HG03354 (cell line): ENCODE measurements around the gene RAB1A.

Source experiments
- ATAC-seq: cut with Tn5 transposase; IDR thresholded peaks from one replicate; pipeline ENCODE4 v1.9.1; 2021; ENCODE audit warnings: mild to moderate bottlenecking; ENCODE audit not compliant: unreplicated experiment, poor library complexity, severe bottlenecking

Gene RAB1A

DNA sequence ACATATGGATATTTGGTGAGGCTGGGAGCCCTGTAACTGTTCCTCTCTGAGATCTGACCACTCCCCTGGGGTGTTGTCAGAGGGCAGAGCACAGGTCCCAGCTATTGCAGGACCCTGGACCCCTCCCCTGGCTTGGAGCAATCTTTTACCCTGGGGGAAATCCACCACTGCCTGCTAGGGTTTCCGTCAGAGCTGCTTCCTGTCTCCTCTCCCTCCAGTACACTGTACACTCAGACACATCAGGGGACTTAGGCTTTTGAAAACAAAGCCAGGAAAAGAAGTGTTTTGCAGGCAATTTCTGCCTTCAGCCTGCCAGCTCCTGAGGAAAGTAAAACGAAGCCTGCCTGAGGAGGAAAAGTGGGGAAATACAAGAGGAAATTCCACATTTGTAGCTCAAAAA, 86.9 kb downstream of the RAB1A start:
- no peak for ATAC-seq

DNA sequence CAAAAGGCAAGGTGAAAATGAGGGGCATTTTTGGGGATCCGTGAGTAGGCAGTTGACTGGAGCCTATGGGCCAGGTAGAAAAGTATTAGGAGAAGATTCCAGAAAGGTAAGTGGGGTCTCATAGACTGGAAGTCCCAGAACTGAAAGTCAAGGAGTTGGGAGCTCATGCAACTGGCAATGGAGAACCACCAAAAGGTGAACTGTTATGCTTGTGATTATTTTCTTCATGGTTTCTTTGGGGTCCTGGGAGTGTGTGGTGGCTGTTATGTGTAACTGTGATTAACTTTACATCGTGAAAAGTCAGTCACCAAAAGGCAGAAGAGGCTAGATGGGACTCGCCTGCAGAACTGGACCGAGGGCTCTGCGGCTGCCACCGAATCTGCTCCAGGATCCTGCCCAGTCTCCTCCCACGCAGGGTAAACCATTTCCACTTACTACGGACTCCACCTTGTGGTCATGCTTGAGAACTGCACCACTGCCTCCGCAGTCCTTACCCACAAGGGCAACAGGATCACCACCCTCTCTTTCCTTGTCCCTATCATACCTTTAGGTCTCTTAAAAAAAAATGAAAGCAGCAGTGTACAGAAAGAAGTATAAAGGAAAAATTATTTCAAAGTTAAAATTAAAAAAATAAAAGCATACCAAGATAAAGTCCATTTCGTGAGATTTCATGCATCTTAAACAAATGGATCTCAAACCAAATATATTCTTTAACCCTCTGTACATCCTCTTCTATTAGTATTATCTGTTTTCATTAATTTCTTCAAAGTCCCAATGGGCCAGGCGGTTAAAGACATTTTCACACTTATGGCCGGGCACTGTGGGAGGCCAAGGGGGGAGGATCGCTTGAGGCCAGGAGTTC, 89.3 kb downstream of the RAB1A start:
- no peak for ATAC-seq

DNA sequence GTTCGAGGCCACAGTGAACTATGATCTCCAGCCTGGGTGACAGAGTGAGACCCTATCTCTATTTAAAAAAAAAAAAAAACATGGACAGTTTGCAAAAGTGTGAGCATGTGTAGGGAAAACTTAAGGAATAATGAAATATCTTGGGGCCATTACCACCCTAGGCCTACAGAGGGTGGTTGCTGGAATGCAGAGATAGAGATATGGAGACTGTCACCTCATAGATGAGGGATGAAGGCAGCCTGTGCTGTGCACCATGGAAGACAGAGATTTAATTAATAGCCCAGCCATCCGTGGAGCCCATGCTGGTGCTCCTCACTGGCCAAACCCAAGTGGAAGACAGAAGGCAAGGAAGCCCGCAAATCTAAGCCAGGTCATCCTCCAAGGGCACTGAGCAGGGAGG, 90.3 kb downstream of the RAB1A start:
- no peak for ATAC-seq

DNA sequence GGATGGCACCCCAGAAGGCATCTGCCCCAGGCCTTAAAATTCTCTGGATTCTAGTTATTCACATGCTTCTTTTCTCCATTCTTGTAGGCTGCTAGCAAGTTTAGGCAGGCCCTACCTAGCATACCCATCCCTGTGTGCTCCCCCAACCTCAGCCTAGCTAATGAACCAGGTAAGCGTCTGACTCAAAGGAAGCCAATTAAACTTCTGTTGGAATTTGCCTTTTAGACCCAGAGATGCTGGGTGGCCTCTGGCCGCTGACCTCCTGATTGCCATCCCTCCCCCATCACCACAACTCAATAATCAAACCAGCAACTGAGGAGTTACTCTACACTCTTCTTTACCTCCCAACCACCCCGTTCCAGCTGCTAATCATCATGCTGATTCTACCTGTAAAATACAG, 92.7 kb downstream of the RAB1A start:
- no peak for ATAC-seq
